Peyer's patch (tissue), 4 donors: ENCODE results near the gene LRRC75A. TPM values are rescaled to one million over a fixed set of nuclear protein-coding genes. Genes with fewer than 3 reads are reported as not detected.
"Not testable (repeated sequence)": the region's sequence is repeated elsewhere in the genome, so short reads cannot be mapped to it uniquely, and the experiment has no call there.

Source experiments
- DNase-seq, 3 donors: peaks; one replicate each; pipeline ENCODE4 v3.0.0-alpha.2; 2017 to 2019
- H3K27ac ChIP-seq, 4 donors: fragments of 200-600 bp; sonication (generic); one replicate each; pipeline ENCODE4 v1.5.1; 2016 to 2019
- H3K27me3 ChIP-seq, 2 donors: fragments of 200-600 bp; sonication (generic); one replicate each; pipeline ENCODE4 v1.5.1; 2019
- H3K36me3 ChIP-seq, 3 donors: fragments of 200-600 bp; sonication (generic); one replicate each; pipeline ENCODE4 v1.5.1; 2016 to 2019
- H3K4me1 ChIP-seq, 4 donors: fragments of 200-600 bp; sonication (generic); one replicate each; pipeline ENCODE4 v1.5.1; 2016 to 2019
- H3K4me3 ChIP-seq, 4 donors: fragments of 200-600 bp; sonication (generic); 1 replicate in 3 of 4; 2 replicates in 1 of 4; pipeline ENCODE4 v1.5.1; 2016 to 2019; ENCODE audit warnings: mild to moderate bottlenecking in 1 of 4
- H3K9me3 ChIP-seq, 4 donors: fragments of 200-600 bp; sonication (generic); one replicate each; pipeline ENCODE4 v1.5.1; 2016 to 2019; ENCODE audit warnings: mild to moderate bottlenecking in 1 of 4
- CTCF ChIP-seq, 6 experiments: fragments of 450-650 bp in 4 of 6; fragments of 200-600 bp in 2 of 6; sonication (generic) in 1 of 6; IDR thresholded peaks; one replicate each; pipeline ENCODE4 v1.5.1; 2017 to 2019; ENCODE audit warnings: antibody characterized with exemption in 6 of 6, mild to moderate bottlenecking in 3 of 6, moderate library complexity in 1 of 6
- POLR2A ChIP-seq, 2 donors: fragments of 450-650 bp; IDR thresholded peaks; one replicate each; pipeline ENCODE4 v1.5.1; 2017; ENCODE audit warnings: antibody characterized with exemption in 2 of 2, mild to moderate bottlenecking in 2 of 2, moderate library complexity in 2 of 2
- total RNA-seq, 4 donors: library from RNA; depleted of rRNA; stranded (reverse); fragments of >200 nt; gene quantifications; one replicate each; pipeline ENCODE4 v1.1.0, GENCODE V29; 2016

Gene LRRC75A
- total RNA-seq, 4 donors from 2014 or later, result 48.7 to 213 (median 187) TPM

- Histone ChIP-seq H3K27me3 (no peaks in the 10 kb centered on the region), H3K4me1 (peaks cover 0 to 40% (median 12%) of the 10 kb centered on the region in 4 donors), H3K4me3 (peak within 1 kb of the TSS; percentile 55 to 65 (median 60)), H3K9me3 (no peaks in the 10 kb centered on the region), H3K27ac (peak within 1 kb of the TSS; percentile 86 to 94 (median 88)), H3K36me3 (no peaks in the 10 kb centered on the region)
- TF ChIP-seq CTCF (IDR thresholded peaks at IDR 0.05) (peak; percentile 19 to 65 (median 47)), POLR2A (IDR thresholded peaks at IDR 0.05) (no peak)
- DNase-seq, result peak in 2 of 3 donors; percentile 74 to 80
These were observed 76.7 kb downstream of the LRRC75A start, which contains the start of gene TRPV2 for GRCh38 chr17:16415031-16415924. TRPV2 (plus strand) TSS chr17:16415571; CDS start chr17:16417669, 2,098 bp downstream.

GRCh38 chr17:16407911-16408588 lies 83.9 kb downstream of the LRRC75A start:
- Histone ChIP-seq H3K36me3 (no peaks in the 10 kb centered on the region), H3K4me3 (peak overlapping the region in 2 of 4 donors; percentile 20 to 46), H3K4me1 (peaks cover 0 to 12% (median 5%) of the 10 kb centered on the region in 4 donors), H3K27me3 (no peaks in the 10 kb centered on the region), H3K9me3 (no peaks in the 10 kb centered on the region), H3K27ac (peak overlapping the region; percentile 26 to 73 (median 68))
- peak in 2 of 3 donors; percentile 79 to 87 for DNase-seq
- no peak for TF ChIP-seq CTCF (IDR thresholded peaks at IDR 0.05)
- no peak for TF ChIP-seq POLR2A (IDR thresholded peaks at IDR 0.05)

GRCh38 chr17:16406742-16407674 lies 85.0 kb downstream of the LRRC75A start:
- Histone ChIP-seq H3K4me1 (peaks cover 0 to 12% (median 5%) of the 10 kb centered on the region in 4 donors), H3K27me3 (no peaks in the 10 kb centered on the region), H3K36me3 (no peaks in the 10 kb centered on the region), H3K9me3 (no peaks in the 10 kb centered on the region), H3K27ac (peak overlapping the region; percentile 26 to 73 (median 58)), H3K4me3 (peak overlapping the region; percentile 10 to 51 (median 48))
- DNase-seq, result no peak
- TF ChIP-seq CTCF (IDR thresholded peaks at IDR 0.05) (no peak), POLR2A (IDR thresholded peaks at IDR 0.05) (no peak)

- not testable (repeated sequence) for H3K27me3 ChIP-seq, H3K27ac ChIP-seq, H3K4me3 ChIP-seq, H3K9me3 ChIP-seq, H3K36me3 ChIP-seq, DNase-seq
- H3K4me1 ChIP-seq, result peaks cover 0 to 12% (median 6%) of the 10 kb centered on the region in 4 donors
These were observed 88.1 kb downstream of the LRRC75A start for GRCh38 chr17:16403847-16404246.

- TF ChIP-seq POLR2A (IDR thresholded peaks at IDR 0.05), result no peak
- TF ChIP-seq CTCF (IDR thresholded peaks at IDR 0.05), result no peak
- Histone ChIP-seq H3K4me3 (no peak overlapping the region), H3K4me1 (peaks cover 0 to 7% (median 0%) of the 10 kb centered on the region in 4 donors), H3K27ac (peak overlapping the region in 1 of 4 donors; percentile 42), H3K36me3 (no peaks in the 10 kb centered on the region), H3K9me3 (no peaks in the 10 kb centered on the region), H3K27me3 (no peaks in the 10 kb centered on the region)
- DNase-seq, result peak in 1 of 3 donors; percentile 43
These were observed 93.4 kb downstream of the LRRC75A start for GRCh38 chr17:16398270-16399267.

GRCh38 chr17:16396693-16397092 lies 95.3 kb downstream of the LRRC75A start:
- not testable (repeated sequence) for H3K4me3 ChIP-seq, DNase-seq, H3K9me3 ChIP-seq

GRCh38 chr17:16395887-16396286 lies 96.1 kb downstream of the LRRC75A start:
- H3K27ac ChIP-seq, DNase-seq: not testable (repeated sequence)

More at GRCh38 chr17:16396693-16397092, 95.3 kb downstream of the LRRC75A start:
- not testable (repeated sequence) for H3K36me3 ChIP-seq, H3K27ac ChIP-seq, H3K4me1 ChIP-seq, H3K27me3 ChIP-seq

GRCh38 chr17:16392491-16392890 lies 99.5 kb downstream of the LRRC75A start:
- not testable (repeated sequence) for H3K9me3 ChIP-seq, H3K4me3 ChIP-seq, H3K36me3 ChIP-seq, H3K27me3 ChIP-seq, DNase-seq, H3K4me1 ChIP-seq, H3K27ac ChIP-seq

More at GRCh38 chr17:16395887-16396286, 96.1 kb downstream of the LRRC75A start:
- H3K36me3 ChIP-seq, H3K27me3 ChIP-seq, H3K9me3 ChIP-seq, H3K4me3 ChIP-seq, H3K4me1 ChIP-seq: not testable (repeated sequence)
